Fibroblast of lung (primary cell): ENCODE results near the gene KREMEN2. TPM values are rescaled to one million over a fixed set of nuclear protein-coding genes. Genes with fewer than 3 reads are reported as not detected.

Experiments
- DNase-seq, 2 donors: peaks; one replicate each; pipeline versions ENCODE4 v3.0.0 to v3.0.0-alpha.2; 2010; ENCODE audit warnings: low read depth in 2 of 2
- H2AFZ ChIP-seq: 2 replicates; pipeline ENCODE4 v1.5.1; 2012; ENCODE audit warnings: low read length, control low read depth, inconsistent platforms
- H3K27ac ChIP-seq: 2 replicates; pipeline ENCODE4 v1.5.1; 2011; ENCODE audit warnings: low read length, control low read depth; ENCODE audit not compliant: insufficient read depth
- H3K27me3 ChIP-seq: 2 replicates; pipeline ENCODE4 v1.5.1; 2011; ENCODE audit warnings: mild to moderate bottlenecking, low read length; ENCODE audit not compliant: control insufficient read depth, insufficient read depth
- H3K36me3 ChIP-seq: 2 replicates; pipeline ENCODE4 v1.5.1; 2011; ENCODE audit warnings: low read length; ENCODE audit not compliant: control insufficient read depth, insufficient read depth
- H3K4me1 ChIP-seq: 2 replicates; pipeline ENCODE4 v1.5.1; 2011; ENCODE audit warnings: low read length; ENCODE audit not compliant: control insufficient read depth, insufficient read depth; ENCODE audit errors: extremely low read depth
- H3K4me2 ChIP-seq: 2 replicates; pipeline ENCODE4 v1.5.1; 2011; ENCODE audit warnings: low read length, control low read depth; ENCODE audit not compliant: insufficient read depth; ENCODE audit errors: extremely low read depth
- H3K4me3 ChIP-seq, 4 experiments: fragments of 200-600 bp in 1 of 4; sonication (generic) in 1 of 4; replicated peaks in 1 of 4; 2 replicates each; pipeline ENCODE4 v1.5.1; 2011 to 2016; ENCODE audit warnings: low read length in 4 of 4, low read depth in 3 of 4, mild to moderate bottlenecking in 3 of 4, control low read depth in 2 of 4, inconsistent platforms in 1 of 4, mixed read lengths in 1 of 4; ENCODE audit not compliant: insufficient read depth in 1 of 4; ENCODE audit errors: control extremely low read depth in 1 of 4
- H3K79me2 ChIP-seq: 2 replicates; pipeline ENCODE4 v1.5.1; 2012; ENCODE audit warnings: mild to moderate bottlenecking, low read length, inconsistent platforms; ENCODE audit not compliant: control insufficient read depth, insufficient read depth
- H3K9ac ChIP-seq: 2 replicates; pipeline ENCODE4 v1.5.1; 2011; ENCODE audit warnings: mild to moderate bottlenecking, low read length, control low read depth; ENCODE audit not compliant: insufficient read depth
- H3K9me3 ChIP-seq: 2 replicates; pipeline ENCODE4 v1.5.1; 2012; ENCODE audit warnings: low read depth, low read length; ENCODE audit not compliant: control insufficient read depth, insufficient read depth
- H4K20me1 ChIP-seq: 2 replicates; pipeline ENCODE4 v1.5.1; 2011; ENCODE audit warnings: low read length; ENCODE audit not compliant: control insufficient read depth, insufficient read depth; ENCODE audit errors: extremely low read depth
- CTCF ChIP-seq, 2 donors: IDR thresholded peaks in 1 of 2; conservative IDR thresholded peaks in 1 of 2; 1 replicate in 1 of 2; 2 replicates in 1 of 2; pipeline ENCODE4 v1.5.1; 2011 to 2012; ENCODE audit warnings: low read length in 2 of 2, control low read depth in 1 of 2, inconsistent platforms in 1 of 2, low read depth in 1 of 2, mild to moderate bottlenecking in 1 of 2
- EZH2 ChIP-seq: IDR thresholded peaks from 2 replicates; pipeline ENCODE4 v1.5.1; 2012; ENCODE audit warnings: low read length, control low read depth, mild to moderate bottlenecking; ENCODE audit errors: missing control alignments
- polyA minus RNA-seq: library from RNA; depleted of rRNA, polyadenylated mRNA; stranded (reverse); fragments of >200 nt; gene quantifications from 2 replicates; pipeline ENCODE4 v1.2.3, GENCODE V29; 2011; ENCODE audit warnings: low replicate concordance
- polyA plus RNA-seq, 2 donors: library from polyadenylated mRNA; depleted of rRNA in 1 of 2; stranded (reverse) in 1 of 2; unstranded in 1 of 2; fragments of >200 nt; gene quantifications; 2 replicates each; pipeline ENCODE4 v1.2.1, GENCODE V29; 2011 to 2012; ENCODE audit warnings: missing spikeins in 1 of 2
- total RNA-seq: library from RNA; depleted of rRNA; stranded (reverse); fragments of >200 nt; gene quantifications from 2 replicates; pipeline ENCODE4 v1.2.1, GENCODE V29; 2014

KREMEN2 gene
- total RNA-seq = not detected in 2 replicates
- polyA plus RNA-seq = not detected in 2 replicates
- polyA plus RNA-seq (2012) = 0.14 TPM in 1 of 2 replicates, not detected in the other
- polyA minus RNA-seq = not detected in 2 replicates

DNA sequence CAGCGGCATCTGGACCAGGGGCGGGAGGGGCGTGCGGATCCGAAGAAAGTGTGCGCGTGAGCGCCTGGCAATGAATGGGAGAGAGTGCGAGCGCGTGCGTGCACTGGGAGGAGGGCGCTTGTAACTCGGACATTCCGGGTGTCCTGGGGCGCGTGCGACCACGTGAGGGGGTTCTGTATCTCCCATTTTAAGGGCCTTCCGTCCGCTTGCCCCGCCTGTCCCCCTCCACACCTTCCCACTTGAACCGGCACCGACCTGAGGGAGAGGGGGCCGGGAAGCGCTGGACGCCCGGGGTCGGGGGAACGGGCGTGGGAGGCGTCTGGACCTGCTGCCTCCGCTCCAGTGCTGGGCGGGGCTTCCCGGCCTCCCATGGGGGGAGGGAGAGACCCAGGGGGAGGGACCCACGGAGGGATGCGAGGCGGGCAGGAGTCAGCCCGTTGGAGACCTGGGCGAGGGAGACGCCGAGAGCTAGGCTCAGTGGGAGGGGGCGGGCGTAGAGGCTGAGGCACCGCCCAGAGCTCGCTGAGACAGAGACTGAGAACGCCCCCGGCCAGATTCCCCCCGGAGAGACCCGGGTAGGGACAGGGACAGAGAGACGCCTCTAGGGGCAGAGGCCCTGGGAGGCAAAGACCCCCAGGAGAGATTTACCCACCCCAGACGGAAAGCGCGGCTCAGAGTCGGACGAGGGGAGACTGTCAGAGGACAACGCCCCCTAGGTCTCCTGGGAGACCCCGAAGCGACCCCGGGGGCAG lies at the start of gene KREMEN2:
KREMEN2 (plus strand) TSS at position 553 of the 752 bp plus-strand sequence. CDS start 246 bp downstream, outside the sequence.
- Histone ChIP-seq H2AFZ (no peak within 1 kb of the TSS), H3K4me3 (peak within 1 kb of the TSS in 1 of 4 experiments; percentile 34)

DNA sequence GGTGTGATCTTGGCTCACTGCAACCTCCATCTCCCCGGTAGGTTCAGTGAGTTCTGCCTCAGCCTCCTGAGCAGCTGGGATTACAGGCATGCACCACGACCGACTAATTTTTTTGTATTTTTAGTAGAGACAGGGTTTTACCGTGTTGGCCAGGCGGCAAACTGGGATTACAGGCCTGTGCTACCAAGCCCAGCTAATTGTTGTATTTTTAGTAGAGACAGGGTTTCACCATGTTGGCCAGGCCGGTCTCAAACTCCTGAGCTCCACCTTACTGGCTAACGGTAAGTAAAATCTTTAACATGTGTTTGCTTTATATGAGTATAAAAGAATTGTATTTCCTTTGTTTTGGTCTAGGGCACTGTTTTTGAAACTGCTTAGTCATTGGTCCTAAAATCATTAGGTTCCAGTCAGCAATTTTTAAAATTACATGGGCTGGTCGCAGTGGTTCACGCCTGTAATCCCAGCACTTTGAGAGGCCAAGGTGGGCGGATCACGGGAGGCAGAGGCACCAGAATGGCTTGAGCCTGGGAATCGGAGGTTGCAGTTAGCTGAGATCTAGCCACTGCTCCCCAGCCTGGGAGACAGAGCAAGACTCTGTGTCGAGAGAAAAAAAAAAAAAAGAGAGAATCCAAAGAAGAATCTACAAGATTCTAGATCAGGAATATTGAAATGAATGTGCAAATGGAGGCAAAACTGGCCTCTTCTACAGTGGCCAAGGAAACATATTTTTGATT lies 48.7 kb upstream of the KREMEN2 start:
- no peak overlapping the region for H3K9ac ChIP-seq
- H3K4me2 ChIP-seq = no peak overlapping the region

More for the DNA sequence above, at the start of gene KREMEN2:
- no peak within 1 kb of the TSS for H3K27ac ChIP-seq
- H3K9me3 ChIP-seq = no peaks in the 10 kb centered on the region
- peaks cover 51% of the 10 kb centered on the region for H3K27me3 ChIP-seq
- peaks cover 2% of the 10 kb centered on the region for H3K4me1 ChIP-seq
- DNase-seq = no peak
- H3K4me2 ChIP-seq = peak within 1 kb of the TSS; percentile 15
- H3K9ac ChIP-seq = no peak within 1 kb of the TSS
- H3K36me3 ChIP-seq = no peaks in the 10 kb centered on the region
- TF ChIP-seq CTCF (conservative IDR thresholded peaks at IDR 0.05 in 1 of 2, IDR thresholded peaks at IDR 0.05 in 1 of 2; ENCODE audit: low read depth in 1 of 2, low read length in 2 of 2) (no peak), EZH2 (peak; percentile 97)
- no peaks in the 10 kb centered on the region for H3K79me2 ChIP-seq
- no peaks in the 10 kb centered on the region for H4K20me1 ChIP-seq

More for the DNA sequence above, 48.7 kb upstream of the KREMEN2 start:
- no peaks in the 10 kb centered on the region for H3K9me3 ChIP-seq
- peaks cover 11% of the 10 kb centered on the region for H3K79me2 ChIP-seq
- peak overlapping the region; percentile 19 for H3K27ac ChIP-seq
- H2AFZ ChIP-seq = no peak overlapping the region
- no peak for DNase-seq
- H3K4me3 ChIP-seq = no peak overlapping the region
- H3K27me3 ChIP-seq = no peaks in the 10 kb centered on the region
- peaks cover 3% of the 10 kb centered on the region for H3K4me1 ChIP-seq
- peaks cover 4% of the 10 kb centered on the region for H3K36me3 ChIP-seq
- no peak for TF ChIP-seq CTCF (conservative IDR thresholded peaks at IDR 0.05 in 1 of 2, IDR thresholded peaks at IDR 0.05 in 1 of 2; ENCODE audit: low read depth in 1 of 2, low read length in 2 of 2)
- TF ChIP-seq EZH2 = no peak
- H4K20me1 ChIP-seq = no peaks in the 10 kb centered on the region
